Activated T-cell treated with anti-CD3 and anti-CD28 coated beads, Interleukin-2, amount 50 U/mL, for 1 hour (primary cell): ENCODE measurements around the gene UNC5C.
"Not testable (repeated sequence)": the region's sequence is repeated elsewhere in the genome, so short reads cannot be mapped to it uniquely, and the experiment has no call there.

Experiments used
- DNase-seq: peaks from one replicate; pipeline ENCODE4 v3.0.0-alpha.2; 2020

UNC5C gene

GRCh38 chr4:95159384-95159783 lies 389.4 kb downstream of the UNC5C start:
- DNase-seq = no peak

- no peak for DNase-seq
These were observed 390.1 kb downstream of the UNC5C start for GRCh38 chr4:95158626-95159025.

GRCh38 chr4:95158045-95158444 lies 390.7 kb downstream of the UNC5C start:
- DNase-seq = no peak

- DNase-seq = no peak
These were observed 391.2 kb downstream of the UNC5C start for GRCh38 chr4:95157596-95157995.

GRCh38 chr4:95156452-95156765 lies 392.4 kb downstream of the UNC5C start:
- DNase-seq = no peak

- DNase-seq = no peak
These were observed 392.9 kb downstream of the UNC5C start for GRCh38 chr4:95155759-95156451.

GRCh38 chr4:95153182-95153581 lies 395.6 kb downstream of the UNC5C start:
- DNase-seq = no peak

GRCh38 chr4:95151255-95151654 lies 397.5 kb downstream of the UNC5C start:
- DNase-seq = no peak

GRCh38 chr4:95142932-95143331 lies 405.8 kb downstream of the UNC5C start:
- DNase-seq = no peak

- DNase-seq = no peak
These were observed 407.4 kb downstream of the UNC5C start for GRCh38 chr4:95141361-95141760.

GRCh38 chr4:95139424-95139823 lies 409.3 kb downstream of the UNC5C start:
- DNase-seq = not testable (repeated sequence)

- DNase-seq = not testable (repeated sequence)
These were observed 414.8 kb downstream of the UNC5C start for GRCh38 chr4:95134016-95134415.

GRCh38 chr4:95129821-95130311 lies 418.9 kb downstream of the UNC5C start:
- no peak for DNase-seq

- DNase-seq = no peak
These were observed 419.7 kb downstream of the UNC5C start for GRCh38 chr4:95129031-95129430.

- no peak for DNase-seq
These were observed 423.8 kb downstream of the UNC5C start for GRCh38 chr4:95124906-95125504.

GRCh38 chr4:95122001-95122400 lies 426.8 kb downstream of the UNC5C start:
- DNase-seq = no peak

GRCh38 chr4:95120456-95120855 lies 428.3 kb downstream of the UNC5C start:
- DNase-seq = no peak

- no peak for DNase-seq
These were observed 430.3 kb downstream of the UNC5C start for GRCh38 chr4:95118497-95118896.

- DNase-seq = no peak
These were observed 434.3 kb downstream of the UNC5C start for GRCh38 chr4:95114521-95114920.
